Stimulated activated CD4-positive, alpha-beta T cell treated with anti-CD3 and anti-CD28 coated beads, Interleukin-15, amount 100 ng/mL, for 1 hour (primary cell): Measurements from ENCODE around the gene TRIOBP.
"Not testable (repeated sequence)": the region's sequence is repeated elsewhere in the genome, so short reads cannot be mapped to it uniquely, and the experiment has no call there.

ENCODE experiments used
- DNase-seq, 2 donors: peaks; one replicate each; pipeline ENCODE4 v3.0.0-alpha.2; 2020; ENCODE audit warnings: low read depth in 1 of 2, low spot score in 1 of 2

The TRIOBP gene

DNA sequence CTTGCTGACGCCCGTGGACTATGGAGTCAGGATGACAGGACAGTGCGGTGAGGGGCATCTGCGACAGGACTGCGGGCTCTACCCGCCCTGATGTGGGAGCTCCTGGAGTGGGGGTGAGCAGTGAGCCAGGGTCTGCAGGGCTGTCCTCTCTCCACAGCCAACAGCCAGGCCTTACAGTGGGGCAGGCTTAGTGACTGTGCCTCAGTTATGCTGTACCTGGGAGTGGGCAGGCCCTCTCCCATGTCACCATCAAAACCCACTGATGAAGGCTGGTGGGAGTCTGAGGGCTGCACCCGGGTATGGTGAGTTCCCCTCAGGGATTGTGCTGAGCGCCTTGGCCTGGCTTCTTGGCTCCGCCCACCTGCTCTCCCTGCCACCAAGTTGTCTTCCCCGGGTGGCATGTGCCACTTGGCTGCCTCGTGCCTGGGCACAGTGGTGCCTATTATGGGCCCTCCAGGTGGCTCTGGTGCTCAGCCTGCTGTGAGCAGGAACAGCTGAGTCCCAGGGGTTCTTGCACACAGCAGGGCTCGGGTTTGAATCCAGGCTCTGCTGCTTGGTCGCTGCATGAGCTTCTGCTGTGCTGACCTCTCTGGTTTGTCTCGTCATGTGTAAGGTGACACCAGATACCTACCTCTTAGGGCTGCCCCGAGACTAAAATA lies 4.1 kb upstream of the TRIOBP start:
- no peak for DNase-seq

GRCh38 chr22:37694131-37694530 lies 2.7 kb upstream of the TRIOBP start:
- DNase-seq, result not testable (repeated sequence)

DNA sequence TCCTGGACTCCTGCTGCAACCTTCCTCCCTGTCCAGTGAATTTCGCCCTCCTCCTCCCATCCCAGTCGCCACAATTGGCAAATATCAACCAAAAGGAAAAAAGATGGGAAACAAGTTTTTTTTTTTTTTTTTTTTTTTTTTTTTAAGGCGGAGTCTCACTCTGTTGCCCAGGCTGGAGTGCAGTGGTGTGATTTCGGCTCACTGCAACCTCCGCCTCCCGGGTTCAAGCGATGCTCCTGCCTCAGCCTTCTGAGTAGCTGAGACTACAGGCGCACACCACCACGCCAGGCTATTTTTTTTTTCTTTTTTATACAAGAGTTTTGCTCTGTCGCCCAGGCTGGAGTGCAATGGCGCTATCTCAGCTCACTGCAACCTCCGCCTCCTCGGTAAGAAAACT lies 590 bp upstream of the TRIOBP start:
- DNase-seq, result not testable (repeated sequence)

GRCh38 chr22:37697538-37697835 lies 639 bp downstream of the TRIOBP start:
- no peak for DNase-seq

DNA sequence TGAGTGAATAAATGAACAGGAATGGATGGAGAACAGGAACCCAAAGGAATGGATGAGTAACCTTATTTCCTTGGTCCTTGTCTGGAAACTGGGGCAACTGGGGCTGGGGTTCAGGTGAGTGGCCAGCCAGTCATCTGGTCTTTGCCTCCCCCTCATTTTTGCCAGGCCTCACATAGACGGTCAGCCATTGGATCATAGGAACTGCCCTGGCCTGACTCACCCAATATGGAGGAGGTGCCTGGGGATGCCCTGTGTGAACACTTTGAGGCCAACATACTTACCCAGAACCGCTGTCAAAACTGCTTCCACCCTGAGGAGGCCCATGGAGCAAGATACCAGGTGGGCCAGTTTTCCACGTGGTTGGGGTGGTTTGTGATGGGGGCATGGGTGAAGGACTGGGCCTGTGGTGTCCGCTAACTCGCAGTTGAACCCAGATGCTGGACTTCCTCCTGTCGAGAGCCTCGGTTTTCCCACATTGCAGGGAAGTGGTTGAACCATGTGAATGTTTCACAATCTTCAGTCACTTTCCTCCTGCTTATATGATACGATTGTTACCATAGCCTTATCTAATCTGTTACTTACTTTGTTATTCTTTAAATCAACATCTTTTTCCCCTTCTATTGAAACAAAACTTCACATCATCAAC lies 4.4 kb downstream of the TRIOBP start:
- DNase-seq, result no peak

- no peak for DNase-seq
Observed at GRCh38 chr22:37703906-37704305, 7.1 kb downstream of the TRIOBP start.

- DNase-seq, result no peak
Observed at GRCh38 chr22:37704645-37705044, 7.8 kb downstream of the TRIOBP start.

DNA sequence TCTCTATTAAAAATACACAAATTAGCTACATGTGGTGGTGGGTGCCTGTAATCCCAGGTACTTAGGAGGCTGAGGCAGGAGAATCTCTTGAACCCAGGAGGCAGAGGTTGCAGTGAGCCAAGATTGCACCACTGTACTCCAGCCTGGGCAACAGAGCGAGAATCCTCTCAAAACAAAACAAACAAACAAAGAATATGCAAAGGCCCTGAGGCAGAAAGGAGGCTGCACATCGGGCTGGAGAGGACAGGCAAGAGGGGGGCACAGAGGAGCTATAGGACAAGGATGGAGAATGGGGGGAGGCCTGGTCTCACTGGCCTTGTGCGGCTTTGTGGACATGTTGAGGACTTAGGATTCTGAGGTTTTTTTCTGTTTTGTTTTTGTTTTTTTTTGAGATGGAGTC lies 8.4 kb downstream of the TRIOBP start:
- no peak for DNase-seq

- DNase-seq, result no peak
Observed at GRCh38 chr22:37708580-37709444, 12.0 kb downstream of the TRIOBP start.

DNA sequence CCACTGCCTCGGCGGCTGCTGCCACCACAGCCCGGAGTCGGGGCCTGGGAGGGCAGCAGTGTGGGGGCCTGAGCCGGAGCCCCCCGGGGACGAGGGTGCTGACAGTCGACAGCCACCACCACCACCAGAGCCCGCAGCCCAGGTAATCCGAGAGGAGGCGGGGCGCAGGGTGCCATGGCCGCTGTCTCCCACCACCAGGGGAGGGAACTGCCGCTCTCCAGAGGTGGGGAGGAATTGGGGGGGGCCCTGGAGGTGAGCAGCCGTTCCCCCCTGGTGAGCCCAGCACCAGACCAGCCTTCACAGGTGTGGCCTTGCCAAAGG lies 12.6 kb downstream of the TRIOBP start:
- DNase-seq, result no peak

DNA sequence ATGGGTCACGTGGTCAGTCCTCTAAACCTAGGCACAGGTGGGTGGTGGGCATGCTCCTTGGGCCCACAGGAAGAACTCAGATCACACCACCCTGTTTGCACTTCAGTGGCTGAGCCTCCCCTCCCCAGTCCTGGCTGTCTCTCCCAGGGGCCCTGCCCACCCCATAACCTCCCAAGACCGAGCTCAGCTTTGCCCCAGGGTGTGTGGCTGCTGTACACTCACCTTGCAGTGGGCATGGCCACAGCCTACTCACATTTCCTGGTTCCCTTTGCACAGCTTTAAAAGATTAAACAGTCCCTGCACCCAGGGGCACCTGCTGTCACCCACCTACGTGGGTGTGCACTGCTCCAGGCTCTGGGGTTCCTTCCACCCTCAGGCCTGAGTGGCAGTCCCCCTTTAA lies 13.8 kb downstream of the TRIOBP start:
- DNase-seq, result no peak

DNA sequence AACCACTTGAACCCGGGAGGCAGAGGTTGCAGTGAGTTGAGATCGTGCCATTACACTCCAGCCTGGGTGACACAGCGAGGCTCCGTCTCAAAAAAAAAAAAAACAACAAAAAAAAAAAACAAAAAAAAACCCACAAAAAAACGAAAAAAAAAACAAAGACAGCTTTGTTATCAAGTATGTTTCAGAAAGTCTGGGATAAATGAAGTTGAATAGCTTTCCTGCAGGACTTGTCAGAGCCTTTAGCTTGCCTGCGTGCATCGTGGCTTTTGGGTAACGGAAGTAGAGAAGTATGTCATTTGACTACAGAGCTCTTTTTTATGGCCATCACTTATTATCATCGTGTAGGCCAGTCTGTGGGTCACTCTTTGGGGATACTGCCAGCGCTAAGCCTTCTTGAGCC lies 14.6 kb downstream of the TRIOBP start:
- no peak for DNase-seq

DNA sequence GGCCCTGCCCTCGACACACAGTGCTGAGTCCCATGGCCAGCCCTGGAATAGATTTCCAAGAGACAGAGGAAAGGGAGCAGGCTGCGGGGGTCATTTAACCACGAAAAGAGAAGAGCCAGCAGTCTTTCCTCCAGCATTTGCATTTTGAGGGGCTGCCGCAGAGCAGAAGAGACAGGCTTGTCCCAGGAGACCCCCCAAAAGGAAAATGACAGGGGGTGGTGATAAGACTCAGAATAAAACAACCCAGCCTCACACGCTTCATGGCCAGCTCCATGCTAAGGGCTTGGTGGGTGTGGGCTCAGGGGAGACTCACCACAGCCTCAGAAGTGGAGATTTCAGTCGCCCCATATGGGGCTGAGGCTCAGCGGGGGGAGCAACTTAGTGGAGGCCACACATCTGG lies 16.9 kb downstream of the TRIOBP start:
- DNase-seq, result no peak

DNA sequence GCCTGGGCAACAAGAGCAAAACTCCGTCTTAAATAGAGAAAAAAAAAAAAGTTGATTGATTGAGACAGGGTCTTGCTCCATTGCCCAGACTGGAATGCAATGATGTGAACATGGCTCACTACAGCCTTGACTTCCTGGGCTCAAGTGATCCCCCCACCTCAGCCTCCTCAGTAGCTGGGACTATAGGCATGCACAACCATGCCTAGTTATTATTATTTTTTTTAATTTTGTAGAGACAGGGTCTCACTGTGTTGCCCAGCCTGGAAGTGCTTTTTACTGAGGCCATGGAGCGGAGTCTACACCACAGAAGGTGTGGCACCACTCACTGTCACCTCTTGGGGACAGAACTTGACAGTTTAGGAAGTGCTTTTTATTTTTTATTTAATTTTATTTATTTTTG lies 17.8 kb downstream of the TRIOBP start:
- no peak for DNase-seq

- DNase-seq, result no peak
Observed at GRCh38 chr22:37715760-37716159, 18.9 kb downstream of the TRIOBP start.

DNA sequence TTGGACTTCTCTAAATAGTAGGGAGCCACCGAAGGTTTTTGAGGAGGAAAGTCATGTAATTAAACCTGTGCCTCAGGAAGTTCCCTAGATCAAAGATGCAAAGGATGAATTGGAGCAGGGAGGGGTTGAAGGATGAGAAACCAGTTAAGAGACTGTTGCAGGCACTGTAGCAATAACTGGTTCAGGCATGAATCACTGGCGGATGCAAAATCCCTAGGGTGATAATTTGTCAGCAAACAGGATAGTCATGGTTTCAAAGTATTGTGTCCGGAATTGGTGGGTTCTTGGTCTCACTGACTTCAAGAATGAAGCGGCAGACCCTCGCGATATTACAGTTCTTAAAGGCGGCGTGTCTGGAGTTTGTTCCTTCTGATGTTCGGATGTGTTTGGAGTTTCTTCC lies 19.9 kb downstream of the TRIOBP start:
- no peak for DNase-seq

GRCh38 chr22:37717235-37717634 lies 20.4 kb downstream of the TRIOBP start:
- DNase-seq, result not testable (repeated sequence)

DNA sequence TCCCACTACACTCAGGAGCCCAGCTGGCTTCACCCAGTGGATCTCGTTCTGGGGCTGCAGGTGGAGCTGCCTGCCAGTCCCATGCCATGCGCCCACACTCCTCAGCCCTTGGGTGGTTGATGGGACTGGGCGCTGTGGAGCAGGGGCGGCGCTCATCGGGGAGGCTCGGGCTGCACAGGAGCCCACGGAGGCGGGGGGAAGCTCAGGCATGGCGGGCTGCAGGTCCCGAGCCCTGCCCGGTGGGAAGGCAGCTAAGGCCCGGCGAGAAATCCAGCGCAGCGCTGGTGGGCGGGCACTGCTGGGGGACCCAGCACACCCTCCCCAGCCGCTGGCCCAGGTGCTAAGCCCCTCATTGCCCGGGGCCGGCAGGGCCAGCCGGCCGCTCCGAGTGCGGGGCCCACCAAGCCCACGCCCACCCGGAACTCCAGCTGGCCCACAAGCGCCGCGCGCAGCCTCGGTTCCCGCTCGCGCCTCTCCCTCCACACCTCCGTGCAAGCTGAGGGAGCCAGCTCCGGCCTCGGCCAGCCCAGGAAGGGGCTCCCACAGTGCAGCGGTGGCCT lies 21.0 kb downstream of the TRIOBP start:
- DNase-seq, result not testable (repeated sequence)

GRCh38 chr22:37725551-37726240 lies 28.8 kb downstream of the TRIOBP start:
- no peak for DNase-seq

- no peak for DNase-seq
Observed at GRCh38 chr22:37726241-37726887, 29.5 kb downstream of the TRIOBP start.

GRCh38 chr22:37728620-37729019 lies 31.8 kb downstream of the TRIOBP start:
- DNase-seq, result no peak
